C4-2B (cell line): Measurements from ENCODE around the gene ZNF492.

Source experiments
- ZFX ChIP-seq: fragments of 450-650 bp; IDR thresholded peaks from 2 replicates; pipeline ENCODE4 v1.6.1; 2017
- TF ChIP-seq, protein P1 (sequence below): fragments of 450-650 bp; conservative IDR thresholded peaks from 2 replicates; pipeline ENCODE4 v1.5.1; 2017; ENCODE audit warnings: mild to moderate bottlenecking

DNA sequence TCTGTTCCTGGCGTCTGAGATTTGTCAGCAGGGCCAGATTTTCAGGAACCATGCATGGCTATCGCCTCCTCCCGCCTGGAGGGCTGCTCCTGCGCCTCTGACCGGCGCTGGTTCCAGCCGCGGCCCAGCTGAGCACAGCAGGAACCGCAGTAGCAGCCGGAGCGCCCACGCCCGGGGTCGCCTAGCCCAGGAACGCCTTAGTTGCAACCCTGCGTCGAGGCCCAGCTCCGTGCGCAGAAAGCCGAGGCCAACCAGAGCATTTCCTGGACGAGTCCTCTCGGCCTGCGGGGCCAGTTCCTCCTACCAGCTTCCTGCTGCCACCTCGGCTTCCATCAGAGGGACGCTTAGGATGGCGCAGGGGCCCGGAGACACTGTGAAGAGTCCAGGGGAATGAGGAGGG, 74.9 kb downstream of the ZNF492 start:
- TF ChIP-seq, protein P1, sequence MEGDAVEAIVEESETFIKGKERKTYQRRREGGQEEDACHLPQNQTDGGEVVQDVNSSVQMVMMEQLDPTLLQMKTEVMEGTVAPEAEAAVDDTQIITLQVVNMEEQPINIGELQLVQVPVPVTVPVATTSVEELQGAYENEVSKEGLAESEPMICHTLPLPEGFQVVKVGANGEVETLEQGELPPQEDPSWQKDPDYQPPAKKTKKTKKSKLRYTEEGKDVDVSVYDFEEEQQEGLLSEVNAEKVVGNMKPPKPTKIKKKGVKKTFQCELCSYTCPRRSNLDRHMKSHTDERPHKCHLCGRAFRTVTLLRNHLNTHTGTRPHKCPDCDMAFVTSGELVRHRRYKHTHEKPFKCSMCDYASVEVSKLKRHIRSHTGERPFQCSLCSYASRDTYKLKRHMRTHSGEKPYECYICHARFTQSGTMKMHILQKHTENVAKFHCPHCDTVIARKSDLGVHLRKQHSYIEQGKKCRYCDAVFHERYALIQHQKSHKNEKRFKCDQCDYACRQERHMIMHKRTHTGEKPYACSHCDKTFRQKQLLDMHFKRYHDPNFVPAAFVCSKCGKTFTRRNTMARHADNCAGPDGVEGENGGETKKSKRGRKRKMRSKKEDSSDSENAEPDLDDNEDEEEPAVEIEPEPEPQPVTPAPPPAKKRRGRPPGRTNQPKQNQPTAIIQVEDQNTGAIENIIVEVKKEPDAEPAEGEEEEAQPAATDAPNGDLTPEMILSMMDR, result no peak
- TF ChIP-seq ZFX, result no peak
